GM18909 (cell line): ENCODE data around the gene COL6A2.
"Not testable (repeated sequence)": the region's sequence is repeated elsewhere in the genome, so short reads cannot be mapped to it uniquely, and the experiment has no call there.

ENCODE experiments used
- ATAC-seq: cut with Tn5 transposase; IDR thresholded peaks from one replicate; pipeline ENCODE4 v1.9.1; 2021; ENCODE audit warnings: mild to moderate bottlenecking; ENCODE audit not compliant: unreplicated experiment, poor library complexity

The COL6A2 gene

GRCh38 chr21:46092026-46092764 lies 5.7 kb upstream of the COL6A2 start:
- no peak for ATAC-seq

GRCh38 chr21:46092811-46093667 lies 4.9 kb upstream of the COL6A2 start:
- no peak for ATAC-seq

- ATAC-seq = no peak
Observed at GRCh38 chr21:46093668-46094400, 4.1 kb upstream of the COL6A2 start.

- no peak for ATAC-seq
Observed at GRCh38 chr21:46094401-46095082, 3.4 kb upstream of the COL6A2 start.

- ATAC-seq = no peak
Observed at GRCh38 chr21:46095083-46095719, 2.7 kb upstream of the COL6A2 start.

- no peak for ATAC-seq
Observed at GRCh38 chr21:46095814-46096595, 1.9 kb upstream of the COL6A2 start.

- no peak for ATAC-seq
Observed at GRCh38 chr21:46096596-46097335, 1.1 kb upstream of the COL6A2 start.

- ATAC-seq = no peak
Observed at GRCh38 chr21:46098303-46099141, 610 bp downstream of the COL6A2 start.

GRCh38 chr21:46099476-46099875 lies 1.6 kb downstream of the COL6A2 start:
- no peak for ATAC-seq

GRCh38 chr21:46100020-46100419 lies 2.1 kb downstream of the COL6A2 start:
- no peak for ATAC-seq

GRCh38 chr21:46100426-46100825 lies 2.5 kb downstream of the COL6A2 start:
- no peak for ATAC-seq

- ATAC-seq = no peak
Observed at GRCh38 chr21:46100906-46101305, 3.0 kb downstream of the COL6A2 start.

- ATAC-seq = no peak
Observed at GRCh38 chr21:46104104-46104503, 6.2 kb downstream of the COL6A2 start.

- ATAC-seq = not testable (repeated sequence)
Observed at GRCh38 chr21:46107376-46107775, 9.5 kb downstream of the COL6A2 start.

- ATAC-seq = no peak
Observed at GRCh38 chr21:46108827-46109312, 11.0 kb downstream of the COL6A2 start.

- no peak for ATAC-seq
Observed at GRCh38 chr21:46109313-46110221, 11.7 kb downstream of the COL6A2 start.
